HG03432 (cell line): ENCODE data around the gene UBE2F.

ENCODE experiments used
- ATAC-seq: cut with Tn5 transposase; IDR thresholded peaks from one replicate; pipeline ENCODE4 v1.9.1; 2021; ENCODE audit warnings: mild to moderate bottlenecking, moderate library complexity; ENCODE audit not compliant: unreplicated experiment

The UBE2F gene

DNA sequence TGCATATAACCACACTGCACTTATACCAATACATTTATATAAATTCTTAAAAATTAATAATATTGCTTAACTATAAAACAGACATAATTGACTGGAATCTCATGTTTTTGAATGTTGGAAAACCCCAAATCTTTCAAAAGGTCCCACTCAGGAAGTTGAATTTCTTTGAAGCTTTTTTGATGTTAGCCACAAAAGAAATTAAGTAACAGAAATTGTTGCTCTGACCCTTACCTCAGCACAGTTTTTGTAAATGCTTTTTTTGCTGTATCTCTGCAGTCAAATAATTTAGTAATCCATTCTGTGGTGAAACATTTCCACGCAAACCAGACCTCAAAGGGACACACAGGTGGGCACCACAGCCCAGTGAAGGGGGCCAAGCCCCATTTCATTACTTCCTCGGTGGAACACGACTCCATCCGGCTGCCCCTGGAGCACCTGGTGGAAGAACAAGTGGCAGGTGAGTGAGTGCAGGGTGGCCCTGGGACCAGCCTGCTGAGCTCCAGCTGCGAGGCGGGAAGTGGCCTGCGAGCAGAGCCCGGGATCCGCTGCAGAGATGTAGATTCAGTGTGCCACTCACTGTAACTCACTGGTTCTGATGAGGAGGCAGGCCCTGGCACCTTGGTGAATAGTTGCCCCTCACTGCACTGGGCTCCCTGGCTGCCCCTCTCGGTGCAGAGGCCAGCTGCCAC, 102.4 kb downstream of the UBE2F start:
- ATAC-seq: no peak

DNA sequence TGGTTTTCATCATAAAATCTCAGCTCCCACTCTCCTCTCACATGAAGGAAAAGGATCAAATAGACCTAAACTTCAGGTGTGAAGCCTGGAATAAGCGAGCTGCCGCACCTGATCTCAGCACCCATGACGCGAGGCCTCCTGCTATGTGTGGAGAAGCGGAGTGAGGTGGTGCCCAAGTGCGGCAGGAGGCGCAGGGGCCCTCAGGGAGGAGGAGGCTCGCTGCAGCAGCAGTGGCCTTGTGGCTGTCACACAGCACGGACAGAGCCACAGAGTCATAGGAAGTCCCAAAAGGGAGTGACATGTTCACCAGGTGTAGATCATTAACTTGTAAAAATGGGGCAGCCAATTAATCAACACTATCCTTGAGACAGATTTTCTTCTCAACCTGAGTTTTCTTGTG, 103.1 kb downstream of the UBE2F start:
- ATAC-seq: no peak

DNA sequence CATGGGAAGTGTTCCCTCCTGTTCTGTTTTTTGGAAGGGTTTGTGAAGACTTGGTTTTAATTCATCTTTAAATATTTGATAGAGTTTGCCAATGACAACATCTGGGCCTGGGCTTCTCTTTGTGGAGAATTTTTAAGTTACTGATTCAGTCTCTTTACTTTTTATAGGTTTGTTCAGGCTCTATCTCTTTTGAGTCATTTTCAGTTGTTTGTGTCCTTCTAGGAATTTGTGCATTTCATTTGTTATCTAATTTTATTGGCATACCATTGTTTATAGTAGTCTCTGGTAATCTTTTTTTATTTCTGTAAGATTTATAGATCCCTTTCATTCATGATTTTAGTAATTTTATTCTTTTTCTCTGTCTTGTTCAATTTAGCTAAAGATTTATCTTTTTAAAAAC, 108.6 kb downstream of the UBE2F start:
- no peak for ATAC-seq

DNA sequence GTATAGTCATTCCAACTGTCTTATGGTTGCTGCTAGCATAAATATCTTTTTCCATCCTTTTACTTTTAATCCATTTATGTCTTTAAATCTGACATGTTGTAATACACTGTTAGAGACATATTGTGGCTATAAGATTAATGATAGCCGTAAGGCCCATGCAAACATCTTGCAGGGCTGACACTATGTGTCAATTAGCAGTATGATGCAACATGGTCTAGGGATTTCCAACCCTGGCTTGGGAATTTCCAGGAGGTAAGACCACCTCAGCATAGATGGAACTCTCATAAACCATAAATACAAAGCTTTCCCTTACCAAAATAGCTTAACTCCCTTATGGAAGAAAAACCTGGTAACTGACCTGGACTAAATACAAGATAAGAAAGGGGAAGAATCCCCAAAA, 110.5 kb downstream of the UBE2F start:
- ATAC-seq: no peak

DNA sequence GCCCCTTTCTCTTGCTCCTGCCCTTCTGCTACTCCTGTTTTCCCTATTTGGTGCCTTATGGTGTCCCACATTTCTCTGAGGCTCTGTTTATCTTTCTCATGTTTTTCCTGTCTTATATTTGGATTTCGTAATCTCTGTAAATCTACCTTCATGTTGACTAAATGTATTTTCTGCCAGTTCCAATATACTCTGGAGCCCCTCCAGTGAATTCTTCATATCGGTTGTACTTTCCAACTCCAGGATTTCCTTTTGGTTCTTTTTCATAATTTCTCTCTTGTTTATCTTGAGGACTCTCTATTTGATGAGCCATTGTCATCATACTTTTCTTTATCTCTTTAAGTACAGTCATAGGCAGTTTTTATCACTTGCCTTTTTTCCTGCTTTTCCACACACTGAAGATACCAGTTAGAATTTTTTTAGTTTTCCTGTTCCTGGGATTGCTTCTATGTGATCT, 113.1 kb downstream of the UBE2F start:
- no peak for ATAC-seq

DNA sequence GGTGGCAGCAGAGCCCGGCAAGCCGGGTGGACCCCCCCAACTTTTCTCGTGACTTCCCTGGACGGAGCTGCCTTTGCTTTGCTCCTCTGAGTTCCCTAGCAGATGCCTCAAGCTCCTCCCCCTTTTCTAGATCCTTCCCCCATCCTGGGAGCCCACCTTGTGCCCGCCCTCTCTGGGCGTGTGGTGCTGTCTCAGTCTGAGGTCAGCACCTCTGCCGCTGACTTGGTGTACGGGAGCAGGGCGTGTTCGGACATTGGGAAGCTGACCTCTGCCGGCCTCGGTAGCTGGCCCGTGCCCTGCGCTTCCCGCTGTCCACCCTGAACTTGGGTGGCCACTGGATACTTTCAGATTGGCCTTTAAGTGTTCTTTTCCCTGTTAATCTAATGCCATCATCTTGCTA, 113.7 kb downstream of the UBE2F start:
- ATAC-seq: no peak

DNA sequence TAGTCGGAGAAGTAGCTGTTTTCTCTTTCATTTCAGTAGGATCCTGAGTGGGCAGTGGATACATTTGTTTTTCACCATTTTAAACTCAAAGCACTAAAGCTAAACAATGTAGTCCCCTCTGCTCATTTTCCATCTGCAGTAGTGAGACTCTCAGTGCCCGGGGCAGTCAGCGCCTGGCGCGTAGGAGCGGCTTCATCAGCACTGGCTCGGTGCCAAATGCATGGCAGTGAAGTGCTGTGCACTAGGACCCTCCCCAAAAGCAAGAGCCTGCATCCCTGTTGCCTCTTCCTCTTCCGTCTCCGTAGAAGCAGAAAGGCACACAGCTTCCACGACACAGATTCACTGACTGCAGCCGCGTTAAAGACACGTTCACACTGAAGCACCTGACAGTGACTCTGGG, 114.3 kb downstream of the UBE2F start:
- no peak for ATAC-seq

DNA sequence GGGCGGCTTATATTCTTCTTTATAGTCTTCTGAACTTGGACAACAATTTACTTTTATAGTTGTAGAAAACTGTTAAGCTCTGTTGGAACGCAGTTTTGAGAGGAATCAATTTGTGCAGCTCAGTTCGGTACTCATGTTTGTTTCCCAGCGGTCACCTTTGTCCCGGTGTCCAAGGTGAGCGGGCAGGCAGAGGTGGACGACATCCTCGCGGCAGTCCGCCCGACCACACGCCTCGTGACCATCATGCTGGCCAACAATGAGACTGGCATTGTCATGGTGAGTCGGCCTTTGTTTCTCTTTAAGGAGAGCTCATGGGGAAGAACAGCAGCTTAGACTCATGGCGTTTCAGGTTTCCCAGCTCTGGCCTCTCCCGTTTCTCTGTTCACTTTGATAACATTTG, 114.7 kb downstream of the UBE2F start:
- no peak for ATAC-seq

DNA sequence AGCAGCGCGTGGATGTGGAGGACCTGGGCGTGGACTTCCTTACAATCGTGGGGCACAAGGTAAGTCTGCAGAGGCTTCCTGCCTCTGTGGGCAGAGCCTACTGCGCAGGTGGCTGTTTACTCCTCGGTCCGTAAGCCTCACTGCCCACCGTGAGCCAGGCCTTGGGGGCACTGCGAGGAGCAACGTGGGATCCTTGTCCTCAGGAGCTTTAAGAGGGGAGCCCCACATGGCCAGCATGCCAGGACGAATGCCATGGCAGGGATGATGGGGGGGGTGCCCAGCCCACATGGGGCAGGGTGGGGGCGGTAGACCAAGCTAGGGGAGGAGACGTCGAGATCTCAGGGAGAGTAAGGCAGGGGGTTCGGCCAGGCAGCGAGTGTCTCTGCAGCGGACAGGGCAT, 115.3 kb downstream of the UBE2F start:
- no peak for ATAC-seq

DNA sequence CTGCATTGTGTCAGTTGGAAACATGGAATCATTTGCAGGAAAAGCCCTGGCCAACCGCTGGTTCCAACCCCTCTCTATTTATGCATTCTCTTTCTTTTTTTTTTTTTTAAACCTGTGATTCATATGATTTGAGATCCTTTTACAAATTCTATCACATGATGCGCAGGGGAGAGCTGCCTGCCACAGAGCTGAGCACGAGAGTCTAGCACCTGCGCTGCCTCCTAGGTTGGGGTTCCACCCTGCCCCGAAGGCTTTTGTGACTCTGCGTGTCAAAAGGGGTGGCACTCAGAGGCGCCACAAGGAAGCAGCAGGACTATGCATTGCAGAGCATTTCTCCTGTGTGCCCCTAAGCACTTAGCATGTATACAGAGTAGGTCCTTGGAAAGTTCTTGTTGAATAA, 116.0 kb downstream of the UBE2F start:
- no peak for ATAC-seq

DNA sequence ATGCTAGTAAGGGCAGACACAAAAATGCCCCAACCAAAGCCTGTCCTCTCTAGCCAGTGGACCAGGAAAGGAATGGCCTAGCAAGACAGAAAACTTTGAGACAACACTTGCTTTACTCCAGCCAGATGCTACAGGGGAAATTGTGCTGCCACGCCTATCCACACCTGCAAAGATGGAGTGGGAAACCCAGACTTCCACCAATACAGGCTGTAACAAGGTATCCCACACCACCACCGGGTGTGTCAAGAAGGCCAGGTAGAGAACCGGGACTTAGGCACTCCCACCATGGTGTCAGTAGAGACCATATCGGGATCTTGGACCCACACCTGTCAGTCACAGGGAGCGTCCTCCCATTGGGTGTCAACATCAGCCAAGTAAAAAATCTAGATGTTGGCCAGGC, 117.1 kb downstream of the UBE2F start:
- no peak for ATAC-seq

DNA sequence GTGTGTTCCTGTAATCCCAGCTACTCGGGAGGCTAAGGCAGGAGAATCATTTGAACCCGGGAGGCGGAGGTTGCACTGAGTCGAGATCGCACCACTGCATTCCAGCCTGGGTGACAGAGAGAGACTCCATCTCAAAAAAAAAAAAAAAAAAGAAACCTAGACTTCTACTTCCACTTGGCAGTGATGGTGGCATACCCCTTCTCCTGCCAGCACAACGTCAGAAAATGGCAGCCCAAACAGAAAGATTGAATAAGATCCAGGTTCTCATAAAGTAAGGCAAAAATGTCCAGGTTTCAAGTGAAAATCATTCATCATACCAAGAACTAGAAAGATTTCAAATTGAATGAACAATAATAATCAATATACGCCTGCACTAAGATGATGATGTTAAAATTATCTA, 117.9 kb downstream of the UBE2F start:
- no peak for ATAC-seq

DNA sequence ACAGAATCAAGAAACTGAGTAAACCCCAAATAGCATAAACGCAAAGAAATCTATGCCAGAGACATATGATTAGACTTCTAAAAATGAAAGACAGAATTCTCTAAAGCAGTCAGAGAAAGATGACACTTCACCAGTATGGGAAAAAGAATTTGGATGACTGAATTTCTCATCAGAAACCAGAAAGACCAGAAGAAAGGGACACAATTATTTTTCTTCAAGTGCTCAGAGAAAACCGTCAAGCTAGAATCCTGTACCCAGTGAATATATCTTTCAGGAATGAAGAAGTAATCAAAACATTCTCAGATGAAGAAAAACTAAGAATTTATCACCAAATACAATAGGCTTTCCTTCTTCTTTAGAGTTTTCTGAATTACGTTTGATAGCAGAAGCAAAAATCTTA, 119.1 kb downstream of the UBE2F start:
- no peak for ATAC-seq

DNA sequence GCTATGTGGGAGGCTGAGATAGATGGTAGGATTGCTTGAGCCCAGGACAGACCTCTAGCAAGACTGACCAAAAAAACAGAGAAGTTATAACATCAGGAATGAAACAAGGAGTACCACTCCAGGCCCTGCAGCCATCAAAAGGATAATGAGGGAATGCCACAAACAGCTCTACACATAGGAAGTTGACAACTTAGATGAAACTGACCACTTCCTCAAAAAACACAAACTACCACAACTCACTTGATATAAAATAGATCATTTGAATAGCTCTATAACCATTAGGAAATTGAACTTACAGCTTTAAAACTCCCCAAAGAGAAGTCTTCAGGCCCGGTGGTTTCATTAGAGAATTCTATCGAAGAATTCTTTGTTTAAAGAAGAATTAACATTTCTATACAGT, 120.4 kb downstream of the UBE2F start:
- ATAC-seq: no peak

DNA sequence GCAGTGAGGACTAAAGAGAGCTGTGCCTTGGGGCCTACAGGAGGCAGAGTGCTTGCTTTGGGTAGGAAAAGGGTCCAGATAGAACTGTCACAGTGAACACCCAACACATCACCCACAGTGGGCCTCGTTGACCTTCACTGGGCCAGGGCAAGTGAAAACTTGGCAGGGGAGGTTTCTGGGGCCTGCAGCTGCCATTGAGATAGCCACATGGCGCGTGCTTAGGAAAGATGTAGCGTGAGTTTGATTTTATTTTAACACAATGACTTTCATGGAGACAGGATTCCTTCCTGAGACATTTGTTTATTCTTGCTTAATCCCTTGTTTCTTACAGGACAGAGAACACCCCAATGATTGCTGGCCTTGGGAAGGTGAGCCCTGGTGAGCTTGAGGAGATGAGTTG, 124.1 kb downstream of the UBE2F start:
- no peak for ATAC-seq

DNA sequence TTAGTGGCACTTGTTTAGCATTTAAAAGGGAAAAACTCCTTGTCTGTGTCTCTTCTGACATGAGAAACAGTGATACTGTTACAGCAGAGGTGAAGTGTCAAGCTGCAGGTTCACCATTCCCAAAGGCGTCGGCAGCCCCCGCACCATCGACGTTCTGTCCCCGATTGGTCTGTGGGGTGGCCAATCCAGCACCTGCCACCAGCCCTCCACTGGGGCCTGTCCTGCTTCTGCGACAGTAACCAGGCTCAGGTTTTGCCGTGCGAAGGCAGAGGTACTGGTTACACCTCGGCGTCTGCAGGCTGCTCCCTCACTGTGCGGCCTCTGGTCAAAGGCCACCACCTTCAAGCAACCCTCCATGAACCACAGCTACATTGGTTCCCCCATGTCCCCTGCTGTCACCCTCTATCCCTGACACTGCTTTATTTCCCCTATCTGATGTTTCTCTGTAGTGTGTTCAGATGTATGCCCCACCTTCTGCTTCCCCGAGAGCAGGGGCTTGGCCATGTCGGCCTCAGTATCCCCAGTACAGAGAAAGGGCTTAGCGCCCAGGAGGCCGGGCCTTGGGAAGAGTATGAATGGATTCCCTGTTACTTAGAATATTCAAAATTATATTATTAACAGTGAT, 124.7 kb downstream of the UBE2F start:
- no peak for ATAC-seq
